Measurements from ENCODE around the gene VOPP1.

The VOPP1 gene

DNA sequence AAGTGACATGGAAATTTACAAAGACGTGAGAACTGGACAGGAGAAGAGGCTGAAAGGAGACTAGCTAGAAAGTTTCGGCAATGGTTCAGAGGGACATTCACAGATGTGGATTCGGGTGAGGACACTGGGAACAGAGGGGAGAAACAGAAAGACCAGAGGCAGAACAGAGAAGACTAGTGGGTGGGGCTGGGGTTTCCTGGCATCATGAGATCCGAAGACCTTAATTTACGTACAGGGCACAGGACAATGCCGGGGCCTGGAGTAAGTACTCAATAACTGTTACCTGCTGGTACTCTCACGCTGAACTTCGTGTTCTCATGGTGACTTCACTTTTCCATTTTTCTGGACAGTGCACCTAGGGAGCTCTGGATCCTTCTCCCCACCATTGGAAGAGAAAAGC, 53.5 kb downstream of the VOPP1 start:
- TF ChIP-seq, protein P1, sequence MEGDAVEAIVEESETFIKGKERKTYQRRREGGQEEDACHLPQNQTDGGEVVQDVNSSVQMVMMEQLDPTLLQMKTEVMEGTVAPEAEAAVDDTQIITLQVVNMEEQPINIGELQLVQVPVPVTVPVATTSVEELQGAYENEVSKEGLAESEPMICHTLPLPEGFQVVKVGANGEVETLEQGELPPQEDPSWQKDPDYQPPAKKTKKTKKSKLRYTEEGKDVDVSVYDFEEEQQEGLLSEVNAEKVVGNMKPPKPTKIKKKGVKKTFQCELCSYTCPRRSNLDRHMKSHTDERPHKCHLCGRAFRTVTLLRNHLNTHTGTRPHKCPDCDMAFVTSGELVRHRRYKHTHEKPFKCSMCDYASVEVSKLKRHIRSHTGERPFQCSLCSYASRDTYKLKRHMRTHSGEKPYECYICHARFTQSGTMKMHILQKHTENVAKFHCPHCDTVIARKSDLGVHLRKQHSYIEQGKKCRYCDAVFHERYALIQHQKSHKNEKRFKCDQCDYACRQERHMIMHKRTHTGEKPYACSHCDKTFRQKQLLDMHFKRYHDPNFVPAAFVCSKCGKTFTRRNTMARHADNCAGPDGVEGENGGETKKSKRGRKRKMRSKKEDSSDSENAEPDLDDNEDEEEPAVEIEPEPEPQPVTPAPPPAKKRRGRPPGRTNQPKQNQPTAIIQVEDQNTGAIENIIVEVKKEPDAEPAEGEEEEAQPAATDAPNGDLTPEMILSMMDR (IDR thresholded peaks at IDR 0.05; ENCODE audit: low read depth, low read length, missing control alignments): no peak
- in situ Hi-C loops (cut with HindIII; ENCODE audit: low sequenced_read_pairs): no loop called here
- no peak overlapping the region for H3K4me3 ChIP-seq (ENCODE audit: low read depth, low read length)
- DNase-seq (ENCODE audit: low read depth): no peak

DNA sequence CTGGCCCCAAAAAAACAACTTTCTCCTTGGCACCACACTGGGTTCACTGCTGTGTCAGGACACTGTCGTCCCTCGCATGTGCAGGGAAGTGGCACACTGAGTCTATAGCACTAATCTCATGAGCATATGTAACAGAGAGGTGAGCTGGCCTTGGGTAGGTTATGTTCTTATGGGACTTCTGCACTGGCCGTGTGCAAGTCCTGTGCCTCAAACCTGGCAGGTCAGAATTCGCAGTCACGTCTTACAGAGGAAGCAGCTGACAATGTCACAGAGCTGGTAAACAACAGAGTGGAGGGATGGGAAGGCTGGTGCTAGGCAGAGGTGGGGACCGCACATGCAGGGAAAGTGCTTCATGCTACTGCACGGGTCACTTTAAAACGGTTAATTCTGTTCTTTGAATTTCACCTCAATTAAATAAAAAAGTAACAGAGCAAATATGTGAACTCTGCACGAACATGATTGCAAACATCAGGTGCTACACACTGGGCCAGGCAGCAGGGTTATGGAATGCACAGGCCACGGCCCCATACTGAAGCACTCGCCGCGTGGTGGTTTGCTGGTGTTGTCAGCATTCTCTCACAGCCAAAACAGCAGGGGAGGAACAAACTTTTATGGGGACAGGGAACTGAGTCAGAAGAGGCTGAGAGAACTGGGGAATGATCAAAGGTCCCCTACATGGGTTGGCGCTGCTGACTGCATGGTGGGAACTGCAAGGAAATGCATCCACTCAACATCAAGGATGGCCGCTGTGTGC, 54.2 kb downstream of the VOPP1 start:
- H3K4me3 ChIP-seq (ENCODE audit: low read depth, low read length): no peak overlapping the region
- in situ Hi-C loops (cut with HindIII; ENCODE audit: low sequenced_read_pairs): no loop called here
- TF ChIP-seq, protein P1 (IDR thresholded peaks at IDR 0.05; ENCODE audit: low read depth, low read length, missing control alignments): no peak
- DNase-seq (ENCODE audit: low read depth): no peak

DNA sequence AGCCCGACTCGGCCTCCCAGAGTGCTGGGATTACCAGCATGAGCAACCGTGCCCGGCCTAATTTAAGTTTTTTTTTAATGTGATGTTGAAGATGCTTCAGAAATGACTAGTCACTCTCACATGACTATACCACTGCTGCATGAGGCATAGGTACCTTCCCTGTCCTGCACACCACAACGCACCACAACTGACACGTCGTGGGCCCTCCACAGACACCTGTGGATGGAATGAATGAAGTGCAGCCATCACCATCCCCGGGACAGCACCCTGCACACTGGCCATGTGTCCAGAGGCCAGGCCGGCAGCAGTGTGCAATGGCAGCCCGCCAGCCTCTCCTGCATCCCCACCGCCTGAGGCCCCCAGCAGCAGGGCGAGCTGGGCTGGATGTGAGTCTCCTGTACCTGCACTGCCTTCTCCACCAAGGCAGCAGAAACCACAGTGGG, 55.1 kb downstream of the VOPP1 start:
- TF ChIP-seq, protein P1 (IDR thresholded peaks at IDR 0.05; ENCODE audit: low read depth, low read length, missing control alignments): no peak
- in situ Hi-C loops (cut with HindIII; ENCODE audit: low sequenced_read_pairs): no loop called here
- no peak for DNase-seq (ENCODE audit: low read depth)
- no peak overlapping the region for H3K4me3 ChIP-seq (ENCODE audit: low read depth, low read length)

DNA sequence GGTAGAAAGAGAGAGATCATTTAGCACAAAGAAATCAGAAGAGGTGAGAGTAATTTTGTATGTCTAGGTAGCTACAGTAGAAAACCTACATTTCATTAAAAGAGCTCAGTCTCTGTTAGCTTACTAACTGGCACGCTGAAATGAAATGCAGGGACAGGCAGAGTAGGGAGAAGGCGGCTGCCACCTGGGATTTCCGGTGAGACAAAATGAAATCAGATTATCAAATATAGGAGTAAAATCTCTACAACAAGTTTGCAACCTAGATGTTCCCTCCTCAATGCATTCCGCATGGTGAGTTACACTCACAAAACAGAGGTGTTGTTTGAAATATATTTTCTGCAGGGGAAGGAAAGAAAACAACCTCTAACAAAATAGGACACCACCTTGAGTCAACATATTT, 55.9 kb downstream of the VOPP1 start:
- H3K4me3 ChIP-seq (ENCODE audit: low read depth, low read length): no peak overlapping the region
- in situ Hi-C loops (cut with HindIII; ENCODE audit: low sequenced_read_pairs): no loop called here
- TF ChIP-seq, protein P1 (IDR thresholded peaks at IDR 0.05; ENCODE audit: low read depth, low read length, missing control alignments): no peak
- DNase-seq (ENCODE audit: low read depth): no peak

DNA sequence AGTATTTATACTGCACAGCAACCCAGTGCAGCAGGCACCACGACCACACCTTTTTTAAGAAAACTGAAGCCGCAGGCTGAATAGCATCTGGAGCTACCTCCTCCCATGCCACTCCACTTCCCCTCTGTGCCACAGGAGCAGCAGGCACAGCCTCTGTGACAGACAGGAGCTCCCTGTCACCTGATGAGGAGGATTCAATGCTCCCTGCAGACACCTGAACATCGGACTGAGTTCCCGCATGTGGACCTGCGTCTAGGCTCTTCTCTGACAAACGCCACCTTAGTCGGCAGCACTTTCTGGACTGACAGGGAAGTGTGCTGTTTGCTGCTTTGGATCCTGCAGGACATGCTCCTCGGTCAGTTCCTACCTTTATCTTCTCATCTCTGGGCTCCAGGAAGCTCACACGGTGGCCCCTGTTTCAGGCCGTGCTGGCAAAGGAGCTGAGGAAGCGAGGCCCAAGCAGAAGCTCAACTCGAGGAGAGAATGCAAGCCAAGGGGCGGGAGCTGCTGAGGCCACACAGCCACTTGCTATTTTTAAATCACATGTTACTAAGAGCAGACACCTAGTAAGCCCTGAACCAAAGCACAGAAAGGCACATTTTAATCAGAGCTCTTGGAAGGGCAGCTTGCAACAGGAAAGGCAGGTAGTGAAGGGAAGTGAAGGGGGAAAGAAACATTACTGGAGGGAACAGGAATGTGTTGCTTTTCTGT, 56.6 kb downstream of the VOPP1 start:
- DNase-seq (ENCODE audit: low read depth): no peak
- TF ChIP-seq, protein P1 (IDR thresholded peaks at IDR 0.05; ENCODE audit: low read depth, low read length, missing control alignments): no peak
- no peak overlapping the region for H3K4me3 ChIP-seq (ENCODE audit: low read depth, low read length)
- in situ Hi-C loops (cut with HindIII; ENCODE audit: low sequenced_read_pairs): no loop called here

DNA sequence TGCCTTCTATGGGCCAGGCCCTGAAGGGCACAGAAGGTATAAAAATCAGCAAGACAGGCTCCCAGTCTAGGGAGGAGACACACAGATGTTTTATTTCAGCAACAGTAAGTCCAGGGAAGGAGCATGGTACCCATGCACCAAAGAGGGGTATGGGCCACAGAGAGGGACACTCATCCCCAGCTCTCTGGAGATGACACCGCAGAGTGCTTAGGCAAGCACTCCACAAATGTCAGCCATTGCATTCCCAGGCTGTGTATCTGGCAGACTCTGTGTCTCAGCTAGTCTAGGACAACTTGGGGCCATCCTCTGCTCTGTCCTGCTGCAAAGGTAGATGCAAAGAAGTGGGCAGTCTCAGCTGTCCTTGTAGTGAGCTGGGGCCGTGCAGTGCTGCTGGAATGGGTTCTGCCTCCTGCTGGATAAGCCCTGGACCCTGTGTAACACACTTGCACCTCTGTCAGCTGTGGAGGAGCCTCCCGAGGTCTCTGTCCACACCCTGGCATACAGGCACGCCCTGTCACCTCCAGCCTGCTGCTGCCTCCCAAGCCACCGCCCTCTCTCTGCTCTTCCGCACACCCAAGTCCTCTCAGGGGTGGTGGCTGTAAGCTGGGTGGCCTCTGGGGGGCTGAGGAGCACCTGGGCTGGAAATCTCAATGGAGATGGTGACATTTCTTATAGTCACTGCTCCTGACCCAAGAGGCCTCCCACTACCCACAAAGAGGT, 57.6 kb downstream of the VOPP1 start:
- in situ Hi-C loops (cut with HindIII; ENCODE audit: low sequenced_read_pairs): loop anchor here (5.0 kb wide), 1 partner anchor 43 kb away; no protein-coding TSS in a partner anchor
- DNase-seq (ENCODE audit: low read depth): no peak
- H3K4me3 ChIP-seq (ENCODE audit: low read depth, low read length): no peak overlapping the region
- TF ChIP-seq, protein P1 (IDR thresholded peaks at IDR 0.05; ENCODE audit: low read depth, low read length, missing control alignments): no peak
